Measurements from ENCODE around the gene ZNF790.

Gene ZNF790

GRCh38 chr19:36837906-36838783 is at the start of gene ZNF790:
Gene ZNF790, minus strand, starts transcription at chr19:36838387. Its CDS starts 12,768 bp downstream, at chr19:36825619.
- DNase-seq (ENCODE audit: low spot score) = peak; percentile 94

GRCh38 chr19:36876993-36877938 is 39.1 kb upstream of the ZNF790 start:
- no peak for DNase-seq (ENCODE audit: low spot score)

- DNase-seq (ENCODE audit: low spot score) = no peak
Observed at GRCh38 chr19:36851898-36852297, 13.7 kb upstream of the ZNF790 start.

- peak; percentile 96 for DNase-seq (ENCODE audit: low spot score)
Observed at GRCh38 chr19:36850559-36851442, 12.6 kb upstream of the ZNF790 start, which contains the start of gene ZNF345. Gene ZNF345, plus strand, starts transcription at chr19:36850876. Its CDS starts 25,955 bp downstream, at chr19:36876831.

- peak; percentile 93 for DNase-seq (ENCODE audit: low spot score)
Observed at GRCh38 chr19:36849701-36850558, 11.7 kb upstream of the ZNF790 start.

- no peak for DNase-seq (ENCODE audit: low spot score)
Observed at GRCh38 chr19:36847968-36848367, 9.8 kb upstream of the ZNF790 start.

GRCh38 chr19:36838784-36839324 is 667 bp upstream of the ZNF790 start:
- DNase-seq (ENCODE audit: low spot score) = no peak

- no peak for DNase-seq (ENCODE audit: low spot score)
Observed at GRCh38 chr19:36837176-36837905, 846 bp downstream of the ZNF790 start.

GRCh38 chr19:36833430-36833829 is 4.8 kb downstream of the ZNF790 start:
- DNase-seq (ENCODE audit: low spot score) = no peak

GRCh38 chr19:36821758-36822157 is 16.4 kb downstream of the ZNF790 start:
- no peak for DNase-seq (ENCODE audit: low spot score)

- DNase-seq (ENCODE audit: low spot score) = no peak
Observed at GRCh38 chr19:36819130-36819630, 19.0 kb downstream of the ZNF790 start.

- no peak for DNase-seq (ENCODE audit: low spot score)
Observed at GRCh38 chr19:36807029-36807428, 31.2 kb downstream of the ZNF790 start.

GRCh38 chr19:36805364-36805763 is 32.8 kb downstream of the ZNF790 start:
- DNase-seq (ENCODE audit: low spot score) = no peak

- DNase-seq (ENCODE audit: low spot score) = no peak
Observed at GRCh38 chr19:36797786-36798108, 40.4 kb downstream of the ZNF790 start.

- DNase-seq (ENCODE audit: low spot score) = no peak
Observed at GRCh38 chr19:36796714-36796992, 41.5 kb downstream of the ZNF790 start.

- peak; percentile 24 for DNase-seq (ENCODE audit: low spot score)
Observed at GRCh38 chr19:36791420-36792141, 46.6 kb downstream of the ZNF790 start.

GRCh38 chr19:36775768-36776167 is 62.4 kb downstream of the ZNF790 start:
- DNase-seq (ENCODE audit: low spot score) = peak; percentile 42

GRCh38 chr19:36773223-36773579 is 65.0 kb downstream of the ZNF790 start:
- no peak for DNase-seq (ENCODE audit: low spot score)

All from cerebellar cortex (tissue), 1 donor.